GM12878 (cell line): ENCODE data around the gene ZNF512B. TPM values are rescaled to one million over a fixed set of nuclear protein-coding genes. Genes with fewer than 3 reads are reported as not detected.
A peak's percentile ranks its signal among the peaks of the same experiment; 100 is the strongest.

Experiments
- ATAC-seq: fragments of 200-7000 bp; cut with Tn5 transposase; 3 replicates; pipeline ENCODE4 v1.9.1; 2020; ENCODE audit warnings: mild to moderate bottlenecking, moderate library complexity
- BruUV-seq: library from RNA; stranded (reverse); fragments of 400-500 nt; replicated peaks from 2 replicates; lab custom pipeline; 2021; lab: Mats Ljungman, UMichigan
- CTCF ChIA-PET: fragments of 300-600 bp; sonication (Branson Sonifier 250); formaldehyde crosslinking; extraction: SDS; loops from one replicate; lab custom pipeline; 2021; ENCODE audit warnings: inconsistent platforms; lab: Yijun Ruan, JAX
- POLR2A ChIA-PET: fragments of 350-600 bp; formaldehyde crosslinking; extraction: SDS; loops from one replicate; lab custom pipeline; 2021; ENCODE audit warnings: inconsistent platforms; lab: Charles Lee
- RAD21 ChIA-PET: fragments of 300-600 bp; sonication (Branson Sonifier 250); formaldehyde crosslinking; loops from one replicate; lab custom pipeline; 2023; ENCODE audit warnings: antibody characterized with exemption; ENCODE audit not compliant: unreplicated experiment; lab: Charles Lee
- SMC1A ChIA-PET: fragments of 300-600 bp; sonication (Branson Sonifier 250); formaldehyde crosslinking; loops from one replicate; lab custom pipeline; 2023; ENCODE audit not compliant: unreplicated experiment, uncharacterized antibody; lab: Charles Lee
- DNase-seq: peaks from one replicate; pipeline ENCODE4 v3.0.0-alpha.2; 2011; ENCODE audit warnings: low read depth, low spot score
- FAIRE-seq: peaks from 3 replicates; lab custom pipeline; 2011; peaks lifted over from hg19 to GRCh38; lab: Jason Lieb, UNC
- H2AFZ ChIP-seq: 2 replicates; pipeline ENCODE4 v1.6.0; 2011; ENCODE audit warnings: low read depth, low read length, control low read depth; ENCODE audit not compliant: control insufficient read depth
- H3K27ac ChIP-seq: 2 replicates; pipeline ENCODE4 v1.5.1; 2011; ENCODE audit warnings: control low read depth; ENCODE audit not compliant: control insufficient read depth, insufficient read depth
- H3K27me3 ChIP-seq, 2 experiments: replicated peaks in 1 of 2; 2 replicates each; pipeline versions ENCODE4 v1.6.0 to v1.6.1; 2011; ENCODE audit warnings: low read length in 1 of 2; ENCODE audit not compliant: control insufficient read depth in 2 of 2, insufficient read depth in 2 of 2
- H3K36me3 ChIP-seq, 2 experiments: 2 replicates each; pipeline ENCODE4 v1.5.1; 2011; ENCODE audit warnings: low read length in 1 of 2; ENCODE audit not compliant: control insufficient read depth in 2 of 2, insufficient read depth in 2 of 2
- H3K4me1 ChIP-seq: 2 replicates; pipeline ENCODE4 v1.6.1; 2011; ENCODE audit warnings: mild to moderate bottlenecking, low read length, moderate library complexity, mixed read lengths; ENCODE audit not compliant: control insufficient read depth, insufficient read depth
- H3K4me2 ChIP-seq: 2 replicates; pipeline ENCODE4 v1.6.0; 2011; ENCODE audit warnings: control low read depth; ENCODE audit not compliant: control insufficient read depth, insufficient read depth
- H3K4me3 ChIP-seq: fragments of 200-600 bp; sonication (generic); 2 replicates; pipeline ENCODE4 v1.5.1; 2016
- H3K79me2 ChIP-seq: 2 replicates; pipeline ENCODE4 v1.6.0; 2011; ENCODE audit warnings: low read length; ENCODE audit not compliant: control insufficient read depth, insufficient read depth
- H3K9ac ChIP-seq: 2 replicates; pipeline ENCODE4 v1.8.0; 2011; ENCODE audit warnings: low read length, control low read depth, mixed read lengths; ENCODE audit not compliant: control insufficient read depth, insufficient read depth
- H3K9me3 ChIP-seq: replicated peaks from 3 replicates; pipeline ENCODE4 v1.5.1; 2011; ENCODE audit warnings: mild to moderate bottlenecking, low read length; ENCODE audit not compliant: control insufficient read depth, insufficient read depth
- H4K20me1 ChIP-seq: 2 replicates; pipeline ENCODE4 v1.6.0; 2011; ENCODE audit not compliant: control insufficient read depth, insufficient read depth
- EGR1 ChIP-seq, 2 experiments: IDR thresholded peaks; 1 replicate in 1 of 2; 2 replicates in 1 of 2; pipeline ENCODE4 v1.6.1; 2011 to 2012; ENCODE audit warnings: low read depth in 2 of 2, low read length in 2 of 2, borderline replicate concordance in 1 of 2, mild to moderate bottlenecking in 1 of 2, moderate library complexity in 1 of 2
- ELK1 ChIP-seq: IDR thresholded peaks from 2 replicates; pipeline ENCODE4 v1.6.1; 2012; ENCODE audit warnings: low read depth, low read length, improper control_type of control experiment
- ESRRA ChIP-seq: IDR thresholded peaks from 2 replicates; pipeline ENCODE4 v1.6.1; 2012; ENCODE audit warnings: mild to moderate bottlenecking, low read length, improper control_type of control experiment
- KLF5 ChIP-seq: fragments of 450-650 bp; IDR thresholded peaks from 2 replicates; pipeline ENCODE4 v1.6.1; 2014; ENCODE audit warnings: mild to moderate bottlenecking; ENCODE audit not compliant: partially characterized antibody
- NR2C1 ChIP-seq: fragments of 450-650 bp; IDR thresholded peaks from 2 replicates; pipeline ENCODE4 v1.6.1; 2017; ENCODE audit warnings: antibody characterized with exemption, mild to moderate bottlenecking, moderate library complexity
- RELB ChIP-seq: fragments of 450-650 bp; IDR thresholded peaks from 2 replicates; pipeline ENCODE4 v1.6.1; 2017; ENCODE audit warnings: low read depth, mild to moderate bottlenecking, moderate library complexity
- SIN3A ChIP-seq: IDR thresholded peaks from 2 replicates; pipeline ENCODE4 v1.6.1; 2012; ENCODE audit warnings: low read depth, low read length, improper control_type of control experiment
- SIX5 ChIP-seq: IDR thresholded peaks from 2 replicates; pipeline ENCODE4 v1.6.1; 2011; ENCODE audit warnings: mild to moderate bottlenecking, low read depth, low read length, moderate library complexity; ENCODE audit not compliant: severe bottlenecking
- SMAD1 ChIP-seq: fragments of 450-650 bp; IDR thresholded peaks from 2 replicates; pipeline ENCODE4 v1.6.1; 2018; ENCODE audit warnings: mild to moderate bottlenecking, low read depth; ENCODE audit not compliant: partially characterized antibody
- YY1 ChIP-seq: IDR thresholded peaks from 2 replicates; pipeline ENCODE4 v1.6.1; 2011; ENCODE audit warnings: low read depth, mild to moderate bottlenecking, low read length
- WGBS: methylation state at CpG from one replicate; pipeline ENCODE4 v1.1.6; 2016; ENCODE audit warnings: low lambda C conversion rate; ENCODE audit not compliant: insufficient replicate concordance, insufficient coverage; ENCODE audit errors: missing lambda C conversion rate; 5-methylcytosine and 5-hydroxymethylcytosine counted together
- in situ Hi-C: fragments of 300-500 bp; cut with MboI; formaldehyde crosslinking; loops from 9 replicates; pipeline ENCODE4 v1.14.3; 2018; ENCODE audit warnings: mixed read lengths
- intact Hi-C: fragments of 100-400 bp; cut with micrococcal nuclease; formaldehyde crosslinking; loops from one replicate; pipeline ENCODE4 v1.14.2; 2022; ENCODE audit not compliant: unreplicated experiment
- polyA plus RNA-seq, 11 experiments: library from polyadenylated mRNA; depleted of rRNA in 4 of 11; unstranded in 6 of 11; stranded (reverse) in 5 of 11; fragments of >200 nt; fragmentation: Nextera tagmentation in 4 of 11; fragmentation: Illumina TruSeq in 1 of 11; extraction: Ambion mirVana in 4 of 11; extraction: Trizol in 1 of 11; gene quantifications; 1 replicate in 1 of 11; 2 replicates in 10 of 11; pipeline versions ENCODE4 v1.2.1 to v1.2.3, GENCODE V29; 2011 to 2016; ENCODE audit warnings: inconsistent platforms in 2 of 11, missing spikeins in 2 of 11, low read depth in 1 of 11
- total RNA-seq, 4 experiments: library from RNA; depleted of rRNA in 3 of 4; stranded (reverse); fragments of >200 nt in 3 of 4; fragmentation: Illumina TruSeq in 1 of 4; extraction: Trizol in 1 of 4; gene quantifications; 2 replicates each; pipeline versions ENCODE4 v1.2.1 to v1.2.3, GENCODE V29; 2013 to 2021
- TF ChIP-seq, protein P1 (sequence below): fragments of 450-650 bp; formaldehyde crosslinking; IDR thresholded peaks from 2 replicates; pipeline ENCODE4 v1.4.0; 2022; ENCODE audit warnings: mild to moderate bottlenecking, moderate library complexity

Gene ZNF512B
- total and polyA plus RNA-seq, 10 of the 15 experiments (the other 5 are each of a cell fraction or from before 2014, with no cell fraction given): 0.06 to 23.9 (median 4.0) TPM

- no peak for TF ChIP-seq SMAD1
Observed at GRCh38 chr20:63956664-63957003, 13.1 kb downstream of the ZNF512B start (continued).

GRCh38 chr20:63955827-63956663, 13.7 kb downstream of the ZNF512B start, which contains the start of gene UCKL1:
Gene UCKL1, minus strand, starts transcription at chr20:63956416. Its CDS starts 44 bp downstream, at chr20:63956372.
- H3K36me3 ChIP-seq: no peaks in the 10 kb centered on the region; a peak in 1 of 4 replicates
- no peak for DNase-seq
- peak within 1 kb of the TSS; percentile 86 for H3K4me2 ChIP-seq
- H2AFZ ChIP-seq: peak within 1 kb of the TSS; percentile 81
- peaks cover 35% of the 10 kb centered on the region for H3K79me2 ChIP-seq
- no peak for FAIRE-seq
- WGBS: under 1% methylated on average over 96 of the region's 105 CpGs
- peaks cover 3% of the 10 kb centered on the region; the same call in 1 of the 2 replicates for H4K20me1 ChIP-seq
- in situ Hi-C loops (no loop called here), intact Hi-C loops (loop anchor here (1.0 to 5.0 kb wide), 4 partner anchors 17 to 249 kb away; partner anchors contain the start of gene ARFRP1)
- ATAC-seq: peak; percentile 87
- H3K9ac ChIP-seq: peak within 1 kb of the TSS; percentile 90
- peaks cover 10% of the 10 kb centered on the region for H3K4me1 ChIP-seq
- ChIA-PET POLR2A (interaction anchor here (1.0 to 2.4 kb wide), 8 partner anchors 12 to 315 kb away, joined by 3 to 11 read pairs (median 3); partner anchors contain the start of genes PRPF6 and RTEL1), RAD21 (interaction anchor here (0.6 to 2.2 kb wide), 7 partner anchors 19 to 418 kb away, joined by 3 to 10 read pairs (median 4); partner anchors contain the start of genes PRPF6, TCEA2 and TPD52L2), SMC1A (interaction anchor here (0.9 to 2.7 kb wide), 2 partner anchors 17 to 24 kb away, joined by 4 to 7 read pairs; partner anchors contain the start of gene PRPF6), CTCF (interaction anchor here (0.7 to 1.9 kb wide), 6 partner anchors 17 to 248 kb away, joined by 3 to 12 read pairs (median 4); partner anchors contain the start of genes ARFRP1 and ZGPAT)
- H3K27me3 ChIP-seq: no peaks in the 10 kb centered on the region
- peak within 1 kb of the TSS; percentile 81 for H3K4me3 ChIP-seq
- BruUV-seq: no TSS peak
- H3K9me3 ChIP-seq: no peaks in the 10 kb centered on the region
- peak within 1 kb of the TSS; percentile 83 for H3K27ac ChIP-seq
- peak; percentile 97 for TF ChIP-seq SIX5
- TF ChIP-seq, protein P1, sequence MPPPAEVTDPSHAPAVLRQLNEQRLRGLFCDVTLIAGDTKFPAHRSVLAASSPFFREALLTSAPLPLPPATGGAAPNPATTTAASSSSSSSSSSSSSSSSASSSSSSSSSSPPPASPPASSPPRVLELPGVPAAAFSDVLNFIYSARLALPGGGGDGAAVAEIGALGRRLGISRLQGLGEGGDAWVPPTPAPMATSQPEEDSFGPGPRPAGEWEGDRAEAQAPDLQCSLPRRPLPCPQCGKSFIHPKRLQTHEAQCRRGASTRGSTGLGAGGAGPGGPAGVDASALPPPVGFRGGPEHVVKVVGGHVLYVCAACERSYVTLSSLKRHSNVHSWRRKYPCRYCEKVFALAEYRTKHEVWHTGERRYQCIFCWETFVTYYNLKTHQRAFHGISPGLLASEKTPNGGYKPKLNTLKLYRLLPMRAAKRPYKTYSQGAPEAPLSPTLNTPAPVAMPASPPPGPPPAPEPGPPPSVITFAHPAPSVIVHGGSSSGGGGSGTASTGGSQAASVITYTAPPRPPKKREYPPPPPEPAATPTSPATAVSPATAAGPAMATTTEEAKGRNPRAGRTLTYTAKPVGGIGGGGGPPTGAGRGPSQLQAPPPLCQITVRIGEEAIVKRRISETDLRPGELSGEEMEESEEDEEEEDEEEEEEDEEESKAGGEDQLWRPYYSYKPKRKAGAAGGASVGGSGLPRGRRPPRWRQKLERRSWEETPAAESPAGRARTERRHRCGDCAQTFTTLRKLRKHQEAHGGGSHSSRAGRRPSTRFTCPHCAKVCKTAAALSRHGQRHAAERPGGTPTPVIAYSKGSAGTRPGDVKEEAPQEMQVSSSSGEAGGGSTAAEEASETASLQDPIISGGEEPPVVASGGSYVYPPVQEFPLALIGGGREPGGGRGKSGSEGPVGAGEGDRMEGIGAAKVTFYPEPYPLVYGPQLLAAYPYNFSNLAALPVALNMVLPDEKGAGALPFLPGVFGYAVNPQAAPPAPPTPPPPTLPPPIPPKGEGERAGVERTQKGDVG (CRISPR knock-in tag): no peak
- TF ChIP-seq ELK1: 0 out of 2 replicates have a peak, but pooled peaks have one; percentile 20
- no peak for TF ChIP-seq RELB
- peak; percentile 70 for TF ChIP-seq KLF5
- peak in 1 of 2 experiments; percentile 49; a peak in 1 of 3 replicates for TF ChIP-seq EGR1 (IDR thresholded peaks at IDR 0.05; ENCODE audit: borderline replicate concordance in 1 of 2, low read depth in 2 of 2, low read length in 2 of 2)
- peak; percentile 73 for TF ChIP-seq NR2C1
- TF ChIP-seq SIN3A: peak; percentile 85
- TF ChIP-seq YY1: peak; percentile 94
- peak; percentile 66; the same call in 1 of the 2 replicates for TF ChIP-seq ESRRA
